SK-N-MC (cell line): ENCODE results near the gene SMTNL2.
"Not testable (repeated sequence)": the region's sequence is repeated elsewhere in the genome, so short reads cannot be mapped to it uniquely, and the experiment has no call there.

Experiments
- DNase-seq: peaks from one replicate; pipeline ENCODE4 v3.0.0-alpha.2; 2011; ENCODE audit warnings: low read depth, low spot score
- H3K27ac ChIP-seq: fragments of 200-600 bp; sonication (generic); 2 replicates; pipeline ENCODE4 v1.5.1; 2016; ENCODE audit warnings: mixed run types
- H3K36me3 ChIP-seq: fragments of 200-600 bp; sonication (generic); 2 replicates; pipeline ENCODE4 v1.6.1; 2017; ENCODE audit warnings: antibody characterized with exemption, low read length, mixed read lengths; ENCODE audit not compliant: insufficient read depth
- H3K4me3 ChIP-seq: fragments of 200-600 bp; sonication (generic); 2 replicates; pipeline ENCODE4 v1.5.1; 2016
- H3K9ac ChIP-seq: fragments of 200-600 bp; sonication (generic); 2 replicates; pipeline ENCODE4 v1.8.0; 2017; ENCODE audit warnings: mixed run types, mixed read lengths; ENCODE audit not compliant: insufficient read length
- H3K9me3 ChIP-seq: fragments of 200-600 bp; sonication (generic); 2 replicates; pipeline ENCODE4 v1.6.1; 2017; ENCODE audit warnings: low read depth, mild to moderate bottlenecking, antibody characterized with exemption, low read length, moderate library complexity, mixed read lengths
- EZH2 ChIP-seq: fragments of 200-600 bp; sonication (generic); IDR thresholded peaks from one replicate; pipeline ENCODE4 v1.6.1; 2017; ENCODE audit warnings: antibody characterized with exemption
- FOXP2 ChIP-seq: optimal IDR thresholded peaks from 2 replicates; pipeline ENCODE3; 2011; ENCODE audit warnings: mild to moderate bottlenecking, moderate library complexity; ENCODE audit not compliant: insufficient read depth; ENCODE audit errors: extremely low read length, control extremely low read depth
- POLR2AphosphoS5 ChIP-seq: IDR thresholded peaks from 2 replicates; pipeline ENCODE4 v1.6.1; 2012; ENCODE audit warnings: mild to moderate bottlenecking, low read depth, low read length, borderline replicate concordance

Gene SMTNL2

DNA sequence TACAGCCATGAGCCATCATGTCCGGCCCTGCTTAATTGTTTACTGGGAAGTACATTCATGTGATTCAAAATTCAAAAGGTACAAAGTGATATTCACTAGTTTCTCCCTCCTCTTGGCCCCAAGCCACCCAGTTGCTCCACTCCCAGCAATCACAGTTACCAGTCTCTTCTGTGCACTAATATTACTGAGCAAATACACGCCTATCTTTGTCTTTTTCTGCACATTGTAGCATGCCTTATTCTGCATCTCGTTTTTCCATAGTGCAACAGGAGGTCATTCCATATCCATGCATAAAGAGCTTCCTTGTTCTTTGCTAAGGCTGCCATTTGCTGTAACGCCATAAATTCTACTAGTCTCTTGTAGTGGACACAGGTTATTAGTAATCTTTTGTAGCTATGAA lies 59.3 kb downstream of the SMTNL2 start:
- TF ChIP-seq POLR2AphosphoS5 (no peak), EZH2 (no peak), FOXP2 (no peak)
- Histone ChIP-seq H3K27ac (no peak overlapping the region), H3K9me3 (no peaks in the 10 kb centered on the region), H3K9ac (no peak overlapping the region), H3K4me3 (no peak overlapping the region), H3K36me3 (no peaks in the 10 kb centered on the region)
- DNase-seq: no peak

DNA sequence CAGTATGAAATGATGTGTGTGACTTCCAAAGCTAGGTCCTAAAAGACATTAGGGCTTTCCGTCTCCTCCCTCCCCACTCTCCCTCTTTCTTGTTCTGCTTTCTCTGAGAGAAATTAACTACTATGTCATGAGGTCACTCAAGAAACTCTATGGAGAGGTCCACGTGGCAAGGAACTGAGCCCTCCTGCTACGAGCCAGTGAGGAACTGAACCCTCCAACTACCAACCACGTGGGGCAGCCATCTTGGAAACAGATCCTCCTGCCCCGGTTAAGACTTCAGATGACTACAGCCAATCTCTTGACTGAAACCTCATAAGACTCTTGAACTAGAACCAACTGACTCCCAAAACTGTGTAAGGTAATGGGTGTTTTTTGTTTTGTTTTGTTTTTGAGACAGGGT lies 61.3 kb downstream of the SMTNL2 start:
- H3K36me3 ChIP-seq: no peaks in the 10 kb centered on the region
- no peak for TF ChIP-seq POLR2AphosphoS5
- TF ChIP-seq EZH2: no peak
- TF ChIP-seq FOXP2: no peak
- no peak overlapping the region for H3K9ac ChIP-seq
- no peak for DNase-seq
- H3K27ac ChIP-seq: no peak overlapping the region
- H3K4me3 ChIP-seq: no peak overlapping the region
- H3K9me3 ChIP-seq: no peaks in the 10 kb centered on the region

DNA sequence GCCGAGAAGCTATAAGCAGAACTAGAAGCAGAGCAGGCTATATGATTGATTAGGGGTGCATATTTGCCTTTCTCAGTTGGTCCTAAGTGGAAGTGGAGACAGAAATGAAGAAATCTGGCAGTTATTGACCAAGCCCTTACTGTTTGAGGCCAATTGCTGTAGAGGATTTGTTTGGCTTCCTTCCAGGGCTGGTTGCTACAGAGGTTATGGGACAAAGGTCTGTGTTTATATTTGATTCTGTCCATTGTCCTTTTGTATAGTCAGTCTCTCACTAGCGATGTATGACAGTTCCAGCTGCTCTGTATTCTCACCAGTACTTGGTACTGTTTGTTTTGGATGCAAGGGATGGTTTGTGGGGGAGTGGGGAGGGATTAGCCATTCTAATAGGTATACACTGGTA lies 64.4 kb downstream of the SMTNL2 start:
- DNase-seq: no peak
- no peak for TF ChIP-seq FOXP2
- no peak for TF ChIP-seq EZH2
- TF ChIP-seq POLR2AphosphoS5: no peak
- Histone ChIP-seq H3K4me3 (no peak overlapping the region), H3K36me3 (no peaks in the 10 kb centered on the region), H3K9ac (no peak overlapping the region), H3K27ac (no peak overlapping the region), H3K9me3 (no peaks in the 10 kb centered on the region)

DNA sequence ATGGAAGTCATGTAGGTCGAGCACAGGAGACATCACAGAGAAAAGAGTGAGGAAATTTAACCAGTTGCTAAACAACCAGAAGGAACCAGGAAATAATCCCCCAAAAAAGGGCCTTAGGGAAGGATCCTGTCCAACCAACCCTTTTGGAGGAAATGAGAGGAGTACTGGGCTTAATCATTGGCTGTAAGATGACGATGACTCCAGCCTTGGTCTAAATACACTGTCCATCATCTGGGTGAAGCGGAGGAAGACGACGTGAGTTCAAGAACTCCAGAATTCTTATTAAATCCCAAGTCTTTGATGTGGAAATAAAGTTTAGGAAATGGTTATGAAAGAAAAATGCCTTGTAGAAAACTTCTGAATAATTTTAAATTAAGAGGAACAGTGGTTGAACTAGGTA lies 68.7 kb downstream of the SMTNL2 start:
- no peak overlapping the region for H3K27ac ChIP-seq
- no peak for TF ChIP-seq POLR2AphosphoS5
- no peak for TF ChIP-seq EZH2
- TF ChIP-seq FOXP2: no peak
- no peak for DNase-seq
- H3K4me3 ChIP-seq: no peak overlapping the region
- no peak overlapping the region for H3K9ac ChIP-seq
- H3K36me3 ChIP-seq: no peaks in the 10 kb centered on the region
- no peaks in the 10 kb centered on the region for H3K9me3 ChIP-seq

DNA sequence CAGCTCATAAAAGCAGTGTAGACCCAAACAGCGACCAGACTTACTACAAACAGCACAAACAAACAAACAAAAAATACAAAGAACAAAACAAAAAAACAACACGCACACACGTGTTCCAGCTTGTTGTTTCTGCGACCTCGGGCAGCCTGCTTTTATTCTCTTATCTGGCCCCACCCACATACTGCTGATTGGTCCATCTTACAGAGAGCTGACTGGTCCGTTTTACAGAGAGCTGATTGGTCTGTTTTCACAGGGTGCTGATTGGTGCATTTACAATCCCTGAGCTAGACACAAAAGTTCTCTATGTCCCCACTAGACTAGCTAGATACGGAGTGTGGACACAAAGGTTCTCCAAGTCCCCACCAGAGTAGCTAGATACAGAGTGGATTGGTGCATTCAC lies 71.6 kb downstream of the SMTNL2 start:
- DNase-seq, H3K9ac ChIP-seq, H3K4me3 ChIP-seq, H3K36me3 ChIP-seq, H3K27ac ChIP-seq, H3K9me3 ChIP-seq: not testable (repeated sequence)

DNA sequence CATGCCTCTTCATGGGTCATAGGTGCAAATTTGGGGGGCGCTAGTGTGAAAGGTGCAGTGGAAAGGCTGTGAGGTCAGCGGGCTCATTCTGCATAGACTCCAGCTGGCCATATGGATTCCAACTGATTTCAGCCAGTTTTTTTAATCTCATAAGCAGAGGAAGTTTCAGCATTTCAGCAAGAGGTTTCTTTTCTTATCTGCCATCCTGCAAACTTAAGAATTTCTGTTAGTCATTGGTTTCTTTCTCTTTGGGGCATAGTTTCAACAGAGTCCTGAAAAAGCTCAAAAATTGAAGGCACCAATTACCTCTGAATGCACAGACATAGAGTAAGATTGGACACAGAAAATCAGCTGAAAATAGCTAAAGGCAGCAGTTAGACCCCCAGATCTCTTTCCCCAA lies 73.3 kb downstream of the SMTNL2 start:
- no peak for DNase-seq
- H3K4me3 ChIP-seq: no peak overlapping the region
- TF ChIP-seq FOXP2 (no peak), EZH2 (no peak), POLR2AphosphoS5 (no peak)
- H3K9me3 ChIP-seq: no peaks in the 10 kb centered on the region
- H3K36me3 ChIP-seq: no peaks in the 10 kb centered on the region
- H3K9ac ChIP-seq: no peak overlapping the region
- H3K27ac ChIP-seq: no peak overlapping the region
